Measurements from ENCODE around the gene ISCA2.
A peak's percentile ranks its signal among the peaks of the same experiment; 100 is the strongest.
"Not testable (repeated sequence)": the region's sequence is repeated elsewhere in the genome, so short reads cannot be mapped to it uniquely, and the experiment has no call there.

ISCA2 gene

GRCh38 chr14:74493343-74494261 lies at the start of gene ISCA2:
ISCA2 (plus strand) TSS chr14:74493765; CDS start chr14:74493775, 10 bp downstream.
- Histone ChIP-seq H3K4me3 (ENCODE audit: low read length, poor library complexity, severe bottlenecking) (peak within 1 kb of the TSS; percentile 98), H3K36me3 (ENCODE audit: insufficient read depth, low read length) (no peaks in the 10 kb centered on the region), H3K27me3 (ENCODE audit: insufficient read depth, low read length, poor library complexity, severe bottlenecking) (no peaks in the 10 kb centered on the region), H3K9me2 (replicated peaks; ENCODE audit: low read depth, low read length) (no peaks in the 10 kb centered on the region), H3K9ac (ENCODE audit: low read depth, low read length, poor library complexity, severe bottlenecking) (peak within 1 kb of the TSS; percentile 90), H3F3A (ENCODE audit: low read depth) (peaks cover 13% of the 10 kb centered on the region), H3K9me3 (ENCODE audit: insufficient read depth, low read depth, low read length) (no peaks in the 10 kb centered on the region), H3K4me2 (ENCODE audit: low read depth, low read length, poor library complexity, severe bottlenecking) (peak within 1 kb of the TSS; percentile 89), H3K79me2 (ENCODE audit: insufficient read depth, low read length) (peaks cover 37% of the 10 kb centered on the region), H2AFZ (ENCODE audit: low read length) (peak within 1 kb of the TSS; percentile 95), H4K20me1 (ENCODE audit: insufficient read depth, low read length, poor library complexity, severe bottlenecking) (peaks cover 7% of the 10 kb centered on the region), H3K4me1 (ENCODE audit: insufficient read depth, low read length, poor library complexity, severe bottlenecking) (peaks cover 54% of the 10 kb centered on the region)
- TF ChIP-seq EZH2phosphoT487 (IDR thresholded peaks at IDR 0.05; ENCODE audit: borderline replicate concordance) (no peak), CTCF (conservative IDR thresholded peaks at IDR 0.05; ENCODE audit: low read length) (no peak)

GRCh38 chr14:74444866-74445265 lies 48.7 kb upstream of the ISCA2 start:
- Histone ChIP-seq H3K4me2 (ENCODE audit: low read depth, low read length, poor library complexity, severe bottlenecking) (no peak overlapping the region), H3K36me3 (ENCODE audit: insufficient read depth, low read length) (no peaks in the 10 kb centered on the region), H3K27me3 (ENCODE audit: insufficient read depth, low read length, poor library complexity, severe bottlenecking) (no peaks in the 10 kb centered on the region), H2AFZ (ENCODE audit: low read length) (no peak overlapping the region), H4K20me1 (ENCODE audit: insufficient read depth, low read length, poor library complexity, severe bottlenecking) (no peaks in the 10 kb centered on the region), H3F3A (ENCODE audit: low read depth) (no peaks in the 10 kb centered on the region), H3K4me1 (ENCODE audit: insufficient read depth, low read length, poor library complexity, severe bottlenecking) (no peaks in the 10 kb centered on the region), H3K4me3 (ENCODE audit: low read length, poor library complexity, severe bottlenecking) (no peak overlapping the region), H3K9me3 (ENCODE audit: insufficient read depth, low read depth, low read length) (no peaks in the 10 kb centered on the region), H3K9me2 (replicated peaks; ENCODE audit: low read depth, low read length) (no peaks in the 10 kb centered on the region), H3K79me2 (ENCODE audit: insufficient read depth, low read length) (no peaks in the 10 kb centered on the region), H3K9ac (ENCODE audit: low read depth, low read length, poor library complexity, severe bottlenecking) (no peak overlapping the region)
- TF ChIP-seq CTCF (conservative IDR thresholded peaks at IDR 0.05; ENCODE audit: low read length) (no peak), EZH2phosphoT487 (IDR thresholded peaks at IDR 0.05; ENCODE audit: borderline replicate concordance) (no peak)

GRCh38 chr14:74454397-74454796 lies 39.2 kb upstream of the ISCA2 start:
- H3K4me1 ChIP-seq (ENCODE audit: insufficient read depth, low read length, poor library complexity, severe bottlenecking); H3K4me2 ChIP-seq (ENCODE audit: low read depth, low read length, poor library complexity, severe bottlenecking); H3K9me2 ChIP-seq (replicated peaks; ENCODE audit: low read depth, low read length); H4K20me1 ChIP-seq (ENCODE audit: insufficient read depth, low read length, poor library complexity, severe bottlenecking); H3F3A ChIP-seq (ENCODE audit: low read depth); H3K27me3 ChIP-seq (ENCODE audit: insufficient read depth, low read length, poor library complexity, severe bottlenecking); H3K36me3 ChIP-seq (ENCODE audit: insufficient read depth, low read length); H3K9me3 ChIP-seq (ENCODE audit: insufficient read depth, low read depth, low read length); H3K79me2 ChIP-seq (ENCODE audit: insufficient read depth, low read length); H3K4me3 ChIP-seq (ENCODE audit: low read length, poor library complexity, severe bottlenecking); H3K9ac ChIP-seq (ENCODE audit: low read depth, low read length, poor library complexity, severe bottlenecking); H2AFZ ChIP-seq (ENCODE audit: low read length): not testable (repeated sequence)

Measured in Loucy (cell line).